Measurements from ENCODE around the gene KLF6. TPM values are rescaled to one million over a fixed set of nuclear protein-coding genes. Genes with fewer than 3 reads are reported as not detected.
A peak's percentile ranks its signal among the peaks of the same experiment; 100 is the strongest.

KLF6 gene
- total and polyA plus RNA-seq, 2 experiments from 2014 or later, result 187 to 602 TPM

DNA sequence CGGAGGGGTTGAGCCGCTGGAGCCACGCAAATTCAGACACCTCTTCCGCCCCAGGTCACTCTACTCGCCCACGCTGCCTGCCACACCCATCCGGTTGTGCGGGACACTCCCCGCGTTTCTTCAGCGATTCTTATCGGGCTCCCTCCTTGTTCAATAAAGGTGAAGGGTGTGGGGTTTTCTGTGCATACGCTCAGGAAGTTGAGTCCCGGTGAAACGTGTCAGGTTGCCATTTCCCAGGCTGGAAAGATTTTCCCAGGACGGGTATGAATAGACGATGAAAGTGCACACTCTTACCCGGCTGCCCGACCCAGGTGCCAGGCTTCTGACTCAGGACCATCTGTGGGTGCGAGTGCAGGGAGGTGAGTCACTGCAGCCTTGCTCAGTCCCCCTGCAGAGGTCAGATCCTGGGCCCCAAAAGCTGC is 22.0 kb downstream of the KLF6 start:
- no peaks in the 10 kb centered on the region for H3K79me2 ChIP-seq
- H3K36me3 ChIP-seq (replicated peaks; ENCODE audit: insufficient read depth, low read depth), result no peaks in the 10 kb centered on the region
- no peak overlapping the region for H2AFZ ChIP-seq
- peak; percentile 2 for DNase-seq (ENCODE audit: low spot score)
- WGBS (ENCODE audit: low lambda C conversion rate, missing lambda C conversion rate), result 90% methylated on average over 20 of the region's 20 CpGs
- no peaks in the 10 kb centered on the region for H3K27me3 ChIP-seq
- no peaks in the 10 kb centered on the region for H3K9me3 ChIP-seq (ENCODE audit: low read depth)
- H3K4me2 ChIP-seq, result no peak overlapping the region
- TF ChIP-seq EZH2phosphoT487 (IDR thresholded peaks at IDR 0.05; ENCODE audit: low read depth, severe bottlenecking, unreplicated experiment), result no peak
- TF ChIP-seq EZH2 (IDR thresholded peaks at IDR 0.05; ENCODE audit: borderline replicate concordance), result no peak
- TF ChIP-seq, protein P1, sequence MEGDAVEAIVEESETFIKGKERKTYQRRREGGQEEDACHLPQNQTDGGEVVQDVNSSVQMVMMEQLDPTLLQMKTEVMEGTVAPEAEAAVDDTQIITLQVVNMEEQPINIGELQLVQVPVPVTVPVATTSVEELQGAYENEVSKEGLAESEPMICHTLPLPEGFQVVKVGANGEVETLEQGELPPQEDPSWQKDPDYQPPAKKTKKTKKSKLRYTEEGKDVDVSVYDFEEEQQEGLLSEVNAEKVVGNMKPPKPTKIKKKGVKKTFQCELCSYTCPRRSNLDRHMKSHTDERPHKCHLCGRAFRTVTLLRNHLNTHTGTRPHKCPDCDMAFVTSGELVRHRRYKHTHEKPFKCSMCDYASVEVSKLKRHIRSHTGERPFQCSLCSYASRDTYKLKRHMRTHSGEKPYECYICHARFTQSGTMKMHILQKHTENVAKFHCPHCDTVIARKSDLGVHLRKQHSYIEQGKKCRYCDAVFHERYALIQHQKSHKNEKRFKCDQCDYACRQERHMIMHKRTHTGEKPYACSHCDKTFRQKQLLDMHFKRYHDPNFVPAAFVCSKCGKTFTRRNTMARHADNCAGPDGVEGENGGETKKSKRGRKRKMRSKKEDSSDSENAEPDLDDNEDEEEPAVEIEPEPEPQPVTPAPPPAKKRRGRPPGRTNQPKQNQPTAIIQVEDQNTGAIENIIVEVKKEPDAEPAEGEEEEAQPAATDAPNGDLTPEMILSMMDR (IDR thresholded peaks at IDR 0.05; ENCODE audit: poor library complexity), result no peak
- no peaks in the 10 kb centered on the region for H3K9me2 ChIP-seq (replicated peaks; ENCODE audit: insufficient read depth)
- H4K20me1 ChIP-seq (ENCODE audit: insufficient read depth, poor library complexity, severe bottlenecking), result no peaks in the 10 kb centered on the region
- H3K4me3 ChIP-seq, result no peak overlapping the region
- no peak overlapping the region for H3K27ac ChIP-seq
- H3K4me1 ChIP-seq (ENCODE audit: insufficient read depth), result peaks cover 11% of the 10 kb centered on the region

GRCh38 chr10:3762309-3762708 is 22.7 kb downstream of the KLF6 start:
- Histone ChIP-seq H4K20me1 (ENCODE audit: insufficient read depth, poor library complexity, severe bottlenecking) (no peaks in the 10 kb centered on the region), H3K9me2 (replicated peaks; ENCODE audit: insufficient read depth) (no peaks in the 10 kb centered on the region), H3K79me2 (no peaks in the 10 kb centered on the region), H3K27me3 (no peaks in the 10 kb centered on the region), H3K4me3 (no peak overlapping the region), H3K36me3 (replicated peaks; ENCODE audit: insufficient read depth, low read depth) (no peaks in the 10 kb centered on the region), H3K27ac (peak overlapping the region; percentile 52), H2AFZ (no peak overlapping the region), H3K4me2 (no peak overlapping the region), H3K4me1 (ENCODE audit: insufficient read depth) (peaks cover 11% of the 10 kb centered on the region), H3K9me3 (ENCODE audit: low read depth) (no peaks in the 10 kb centered on the region)
- TF ChIP-seq EZH2 (IDR thresholded peaks at IDR 0.05; ENCODE audit: borderline replicate concordance) (no peak), EZH2phosphoT487 (IDR thresholded peaks at IDR 0.05; ENCODE audit: low read depth, severe bottlenecking, unreplicated experiment) (no peak)
- TF ChIP-seq, protein P1 (IDR thresholded peaks at IDR 0.05; ENCODE audit: poor library complexity), result no peak
- peak; percentile 2 for DNase-seq (ENCODE audit: low spot score)
- WGBS (ENCODE audit: low lambda C conversion rate, missing lambda C conversion rate), result 79% methylated on average over 1 of the region's 1 CpG

GRCh38 chr10:3761904-3762303 is 23.1 kb downstream of the KLF6 start:
- peak; percentile 68 for DNase-seq (ENCODE audit: low spot score)
- Histone ChIP-seq H3K9me3 (ENCODE audit: low read depth) (no peaks in the 10 kb centered on the region), H2AFZ (no peak overlapping the region), H3K4me2 (no peak overlapping the region), H3K27ac (peak overlapping the region; percentile 71), H3K4me1 (ENCODE audit: insufficient read depth) (peaks cover 10% of the 10 kb centered on the region), H3K27me3 (no peaks in the 10 kb centered on the region), H4K20me1 (ENCODE audit: insufficient read depth, poor library complexity, severe bottlenecking) (no peaks in the 10 kb centered on the region), H3K4me3 (no peak overlapping the region), H3K79me2 (no peaks in the 10 kb centered on the region), H3K9me2 (replicated peaks; ENCODE audit: insufficient read depth) (no peaks in the 10 kb centered on the region), H3K36me3 (replicated peaks; ENCODE audit: insufficient read depth, low read depth) (no peaks in the 10 kb centered on the region)
- 43% methylated on average over 5 of the region's 5 CpGs for WGBS (ENCODE audit: low lambda C conversion rate, missing lambda C conversion rate)
- TF ChIP-seq EZH2 (IDR thresholded peaks at IDR 0.05; ENCODE audit: borderline replicate concordance) (no peak), EZH2phosphoT487 (IDR thresholded peaks at IDR 0.05; ENCODE audit: low read depth, severe bottlenecking, unreplicated experiment) (no peak)
- TF ChIP-seq, protein P1 (IDR thresholded peaks at IDR 0.05; ENCODE audit: poor library complexity), result no peak
